ENCODE measurements around the gene MRFAP1L1.

Gene MRFAP1L1

GRCh38 chr4:6660430-6660829 lies 49.2 kb downstream of the MRFAP1L1 start:
- DNase-seq, result no peak
- ATAC-seq, result no peak

DNA sequence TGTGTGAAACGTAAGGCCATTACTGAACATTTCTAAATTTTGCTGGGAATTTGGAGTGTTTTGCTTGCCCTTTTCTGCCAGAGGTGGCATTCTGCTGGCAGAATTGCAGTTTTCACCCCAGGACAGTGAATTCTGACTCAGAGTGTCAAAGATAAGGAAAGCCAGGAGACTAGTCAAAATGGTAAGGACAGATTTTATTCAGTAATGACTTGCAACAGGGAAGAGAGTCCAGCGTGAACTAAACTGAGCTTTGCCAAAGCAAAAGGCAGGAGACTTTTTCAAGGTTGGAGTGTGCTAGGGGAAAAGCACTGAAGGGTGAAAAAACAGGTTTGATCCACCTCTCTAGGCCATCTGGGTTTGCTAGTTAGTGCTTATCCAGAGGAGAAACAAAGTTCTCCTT lies 49.8 kb downstream of the MRFAP1L1 start:
- ATAC-seq (no peak), DNase-seq (no peak)

- DNase-seq, result peak; percentile 63
Measured at GRCh38 chr4:6658597-6659075, 51.0 kb downstream of the MRFAP1L1 start.

DNA sequence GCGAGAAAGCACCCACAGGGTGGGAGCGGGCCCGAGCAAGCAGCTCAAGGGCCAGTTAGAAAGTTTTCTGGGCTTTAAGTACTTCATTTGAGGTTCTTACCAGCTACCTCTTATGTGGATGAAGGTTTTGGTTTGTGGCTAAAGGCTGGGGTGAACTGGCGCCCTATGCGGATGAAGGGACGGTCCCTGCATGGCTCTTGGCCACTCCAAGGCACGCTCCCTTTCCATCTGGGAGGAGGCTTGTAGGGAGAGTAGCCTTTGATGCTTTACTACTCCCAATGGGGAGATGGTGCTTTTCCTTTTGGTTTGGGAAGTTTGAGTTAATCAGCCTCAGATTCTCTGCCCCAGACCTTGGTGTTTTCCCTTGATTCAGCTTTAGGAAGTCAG lies 51.5 kb downstream of the MRFAP1L1 start:
- peak; percentile 50 for ATAC-seq
- DNase-seq, result no peak

More at GRCh38 chr4:6658597-6659075, 51.0 kb downstream of the MRFAP1L1 start:
- ATAC-seq, result peak; percentile 74
